AG09319 (cell line): Measurements from ENCODE around the gene GPI.

Source experiments
- DNase-seq: peaks from one replicate; pipeline ENCODE4 v3.0.0-alpha.2; 2010; ENCODE audit warnings: low read depth; ENCODE audit errors: extremely low read depth
- TF ChIP-seq, protein P1 (sequence below): IDR thresholded peaks from 2 replicates; pipeline ENCODE4 v1.5.1; 2011; ENCODE audit warnings: low read depth, mild to moderate bottlenecking, inconsistent platforms, low read length, moderate library complexity

The GPI gene

DNA sequence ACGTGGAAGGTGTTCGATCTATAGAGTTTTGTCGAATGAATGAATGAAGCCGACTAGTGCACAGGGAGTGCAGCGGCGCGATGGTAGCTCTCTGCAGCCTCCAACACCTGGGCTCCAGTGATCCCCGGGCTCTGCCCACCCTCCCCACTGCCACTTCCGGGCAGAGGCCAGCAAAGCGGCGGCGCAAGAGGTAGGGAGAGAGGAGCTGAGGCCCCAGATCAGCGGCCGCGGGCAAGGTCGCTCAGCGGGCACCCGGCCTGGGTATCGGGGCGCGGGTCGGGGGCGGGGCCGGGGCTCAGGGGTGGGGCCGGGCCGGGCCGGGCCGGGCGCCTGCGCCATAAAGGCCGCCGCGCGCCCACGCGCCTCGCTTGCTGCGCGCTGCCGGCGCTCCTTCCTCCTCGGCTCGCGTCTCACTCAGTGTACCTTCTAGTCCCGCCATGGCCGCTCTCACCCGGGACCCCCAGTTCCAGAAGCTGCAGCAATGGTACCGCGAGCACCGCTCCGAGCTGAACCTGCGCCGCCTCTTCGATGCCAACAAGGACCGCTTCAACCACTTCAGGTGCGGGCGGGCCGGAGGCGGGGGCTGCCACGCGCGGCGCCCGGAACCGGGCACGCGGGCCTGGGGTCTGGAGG lies at the start of gene GPI:
Gene GPI (plus strand): TSS at position 367 of the 633 bp plus-strand sequence. CDS start 71 bp downstream, at position 438.
- TF ChIP-seq, protein P1, sequence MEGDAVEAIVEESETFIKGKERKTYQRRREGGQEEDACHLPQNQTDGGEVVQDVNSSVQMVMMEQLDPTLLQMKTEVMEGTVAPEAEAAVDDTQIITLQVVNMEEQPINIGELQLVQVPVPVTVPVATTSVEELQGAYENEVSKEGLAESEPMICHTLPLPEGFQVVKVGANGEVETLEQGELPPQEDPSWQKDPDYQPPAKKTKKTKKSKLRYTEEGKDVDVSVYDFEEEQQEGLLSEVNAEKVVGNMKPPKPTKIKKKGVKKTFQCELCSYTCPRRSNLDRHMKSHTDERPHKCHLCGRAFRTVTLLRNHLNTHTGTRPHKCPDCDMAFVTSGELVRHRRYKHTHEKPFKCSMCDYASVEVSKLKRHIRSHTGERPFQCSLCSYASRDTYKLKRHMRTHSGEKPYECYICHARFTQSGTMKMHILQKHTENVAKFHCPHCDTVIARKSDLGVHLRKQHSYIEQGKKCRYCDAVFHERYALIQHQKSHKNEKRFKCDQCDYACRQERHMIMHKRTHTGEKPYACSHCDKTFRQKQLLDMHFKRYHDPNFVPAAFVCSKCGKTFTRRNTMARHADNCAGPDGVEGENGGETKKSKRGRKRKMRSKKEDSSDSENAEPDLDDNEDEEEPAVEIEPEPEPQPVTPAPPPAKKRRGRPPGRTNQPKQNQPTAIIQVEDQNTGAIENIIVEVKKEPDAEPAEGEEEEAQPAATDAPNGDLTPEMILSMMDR = no peak
- DNase-seq = no peak

DNA sequence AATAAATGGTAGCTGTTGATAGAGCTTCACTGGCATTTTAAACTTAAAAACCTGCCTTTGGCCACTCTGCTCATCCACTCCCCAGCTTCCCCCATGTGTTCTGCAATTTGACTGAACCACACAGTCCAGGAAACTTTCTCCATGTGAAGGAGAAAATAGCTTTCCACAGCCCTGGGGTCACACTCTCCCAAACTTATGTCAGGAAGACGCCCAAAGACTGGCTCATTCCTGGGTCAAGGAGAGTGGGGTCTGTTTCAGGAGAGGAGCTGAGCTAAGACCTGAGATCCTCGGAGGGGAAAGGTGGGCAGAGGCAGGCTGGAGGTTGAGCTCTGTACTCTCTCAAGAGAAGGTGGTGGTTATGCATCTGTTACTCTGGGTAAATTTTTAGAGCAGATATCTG lies 48.7 kb upstream of the GPI start:
- TF ChIP-seq, protein P1 = no peak
- no peak for DNase-seq

DNA sequence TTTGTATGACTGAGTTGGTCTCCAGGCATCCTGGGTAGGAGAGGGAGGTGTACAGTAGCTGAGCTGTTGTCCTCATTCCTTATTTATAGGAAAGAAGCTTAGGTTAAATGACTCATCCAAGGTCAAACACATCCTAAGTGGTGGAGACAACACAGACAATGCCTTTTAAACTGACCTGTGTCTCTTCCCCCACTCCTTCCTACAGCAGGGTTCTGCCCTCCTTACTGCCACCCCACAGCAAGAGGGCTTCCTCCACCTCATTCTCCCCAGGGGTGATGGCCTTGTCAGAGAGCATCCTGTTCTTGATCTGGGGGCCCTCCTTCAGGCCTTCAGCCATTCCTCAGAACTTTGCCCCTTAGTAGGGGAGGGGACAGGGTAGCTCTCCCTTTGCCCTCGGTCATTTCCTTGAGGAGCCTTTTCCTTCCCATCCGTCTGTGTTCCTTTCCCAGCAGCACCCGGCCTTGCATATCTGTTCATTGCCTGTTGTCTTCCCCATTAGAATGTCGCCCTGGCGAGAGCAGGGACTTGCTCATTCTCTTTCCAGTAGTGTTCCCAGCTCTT lies 48.2 kb upstream of the GPI start:
- DNase-seq = no peak
- TF ChIP-seq, protein P1 = no peak

DNA sequence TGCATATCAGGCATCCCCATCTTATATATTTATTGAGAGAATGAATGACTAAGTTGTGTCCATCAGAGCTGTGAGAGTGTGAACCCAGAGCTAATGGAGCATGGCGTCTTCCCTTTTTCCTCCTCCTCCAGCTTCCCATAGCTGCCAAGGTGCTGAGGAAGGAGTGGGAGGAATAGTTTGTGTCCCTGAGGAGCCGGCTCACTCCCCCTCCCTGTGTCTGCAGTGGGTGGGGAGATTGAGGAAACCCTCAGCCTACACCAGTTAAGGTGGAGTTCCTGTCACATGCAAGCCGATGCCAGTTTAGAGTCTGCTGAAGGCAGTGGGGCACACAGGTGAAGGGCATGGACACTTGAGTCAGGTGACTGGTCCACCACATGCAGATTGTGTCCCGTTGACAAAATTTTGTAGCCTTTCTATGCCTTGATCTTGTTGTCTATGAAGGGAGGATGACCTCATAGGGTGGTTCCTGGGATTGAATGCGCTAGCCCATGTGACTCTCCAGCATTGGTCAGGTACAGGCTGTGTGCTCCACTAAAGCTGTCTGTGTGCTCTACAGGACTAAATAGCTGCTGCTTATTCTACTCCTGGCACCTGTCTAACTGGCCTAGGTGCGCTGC lies 47.6 kb upstream of the GPI start:
- TF ChIP-seq, protein P1 = no peak
- no peak for DNase-seq

DNA sequence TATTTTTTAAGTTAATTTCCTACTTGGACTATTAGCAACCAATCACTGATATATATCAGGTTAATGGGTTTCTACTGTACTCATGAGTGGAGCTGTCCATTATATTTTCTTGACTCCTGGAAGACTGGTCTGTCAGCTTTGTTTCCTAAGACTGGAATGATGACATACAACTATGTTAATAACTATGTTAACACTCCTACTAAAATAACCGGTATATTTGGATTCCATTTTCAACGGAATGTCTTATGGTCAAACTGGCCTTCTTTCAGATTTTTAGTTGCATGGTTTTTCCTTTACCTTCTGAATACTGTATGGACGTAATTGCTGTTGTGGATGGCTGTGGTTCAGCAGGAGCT lies 45.8 kb upstream of the GPI start:
- TF ChIP-seq, protein P1 = no peak
- no peak for DNase-seq

DNA sequence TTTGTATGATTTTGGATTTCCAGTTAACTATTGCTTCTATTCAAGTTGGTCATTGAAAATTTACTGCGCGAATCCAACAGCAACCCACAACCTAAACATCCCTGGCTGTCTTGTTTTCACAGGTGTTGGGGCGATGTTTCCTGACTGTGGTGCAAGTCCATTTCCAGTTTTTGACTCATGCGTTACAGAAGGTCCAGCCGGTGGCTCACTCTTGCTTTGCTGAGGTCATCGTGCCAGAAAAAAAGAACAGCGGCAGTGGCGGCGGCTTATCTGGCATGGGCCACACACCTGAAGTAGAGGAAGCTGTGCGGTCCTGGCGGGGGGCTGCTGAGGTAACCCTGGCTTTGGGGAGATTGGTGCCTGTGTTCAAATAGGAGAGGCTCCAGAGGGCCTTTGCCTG lies 45.2 kb upstream of the GPI start:
- DNase-seq = no peak
- TF ChIP-seq, protein P1 = no peak

DNA sequence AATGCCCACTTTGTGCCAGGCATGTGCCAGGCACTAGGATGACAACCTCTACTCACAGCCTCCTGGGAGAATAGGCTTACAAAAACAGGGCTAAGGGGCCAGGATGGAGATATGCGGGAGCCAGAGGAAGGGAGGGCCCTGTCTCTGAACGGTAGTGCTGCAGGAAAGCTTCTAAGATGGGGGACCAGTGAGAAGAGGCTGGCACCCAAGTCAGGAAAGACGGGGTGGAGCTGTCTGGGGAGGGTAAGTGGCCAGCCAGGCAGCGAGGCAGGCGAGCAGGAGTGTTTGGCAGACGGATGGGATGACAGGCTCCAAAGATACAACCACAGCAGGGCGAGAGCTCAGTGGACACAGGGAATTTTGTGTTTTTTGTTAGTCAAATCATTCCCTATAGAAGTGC lies 44.7 kb upstream of the GPI start:
- no peak for DNase-seq
- TF ChIP-seq, protein P1 = no peak
